Ovary (tissue), 3 donors: ENCODE results near the gene HMGB3.

Source experiments
- EP300 ChIP-seq: sonication (generic); formaldehyde crosslinking; IDR thresholded peaks from one replicate; pipeline ENCODE4 v1.6.1; 2017; ENCODE audit warnings: antibody characterized with exemption
- POLR2A ChIP-seq: fragments of 450-650 bp; IDR thresholded peaks from one replicate; pipeline ENCODE4 v1.6.1; 2017; ENCODE audit warnings: antibody characterized with exemption, mild to moderate bottlenecking, moderate library complexity
- TF ChIP-seq, protein P1 (sequence below), 3 donors: fragments of 450-650 bp in 2 of 3; fragments of 200-600 bp in 1 of 3; IDR thresholded peaks; one replicate each; pipeline versions ENCODE4 v1.5.1 to v1.8.0; 2016 to 2022; ENCODE audit warnings: antibody characterized with exemption in 3 of 3, mild to moderate bottlenecking in 1 of 3
- donor health status: DM: no; HTN: no; CAD: no.

DNA sequence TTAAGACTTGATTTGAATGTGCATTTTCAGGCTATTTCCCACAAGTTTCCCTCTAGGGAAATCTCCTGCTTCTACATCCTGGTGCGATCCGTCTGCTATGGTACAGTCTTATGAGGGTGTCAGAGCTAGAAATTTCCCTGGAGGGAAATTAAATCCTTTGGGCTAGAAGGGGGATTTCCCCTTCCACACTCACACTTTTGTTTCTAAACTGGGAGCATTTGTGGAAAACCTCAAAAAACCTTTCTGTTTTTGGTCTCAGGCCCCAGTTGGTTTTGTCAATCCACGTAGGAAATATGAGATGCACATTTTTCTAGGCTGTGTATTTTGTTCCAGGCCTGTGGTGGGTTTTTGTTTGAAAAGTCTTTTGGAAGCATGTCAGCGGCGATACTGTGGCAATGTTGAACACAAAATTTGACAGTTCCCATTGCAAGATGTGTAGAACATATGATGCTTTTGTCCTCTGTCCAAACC, 17.8 kb downstream of the HMGB3 start:
- TF ChIP-seq, protein P1, sequence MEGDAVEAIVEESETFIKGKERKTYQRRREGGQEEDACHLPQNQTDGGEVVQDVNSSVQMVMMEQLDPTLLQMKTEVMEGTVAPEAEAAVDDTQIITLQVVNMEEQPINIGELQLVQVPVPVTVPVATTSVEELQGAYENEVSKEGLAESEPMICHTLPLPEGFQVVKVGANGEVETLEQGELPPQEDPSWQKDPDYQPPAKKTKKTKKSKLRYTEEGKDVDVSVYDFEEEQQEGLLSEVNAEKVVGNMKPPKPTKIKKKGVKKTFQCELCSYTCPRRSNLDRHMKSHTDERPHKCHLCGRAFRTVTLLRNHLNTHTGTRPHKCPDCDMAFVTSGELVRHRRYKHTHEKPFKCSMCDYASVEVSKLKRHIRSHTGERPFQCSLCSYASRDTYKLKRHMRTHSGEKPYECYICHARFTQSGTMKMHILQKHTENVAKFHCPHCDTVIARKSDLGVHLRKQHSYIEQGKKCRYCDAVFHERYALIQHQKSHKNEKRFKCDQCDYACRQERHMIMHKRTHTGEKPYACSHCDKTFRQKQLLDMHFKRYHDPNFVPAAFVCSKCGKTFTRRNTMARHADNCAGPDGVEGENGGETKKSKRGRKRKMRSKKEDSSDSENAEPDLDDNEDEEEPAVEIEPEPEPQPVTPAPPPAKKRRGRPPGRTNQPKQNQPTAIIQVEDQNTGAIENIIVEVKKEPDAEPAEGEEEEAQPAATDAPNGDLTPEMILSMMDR (IDR thresholded peaks at IDR 0.05), result no peak
- TF ChIP-seq POLR2A (no peak), EP300 (no peak)
